GM19043 (cell line): Measurements from ENCODE around the gene TNFSF15.

ENCODE experiments used
- ATAC-seq: cut with Tn5 transposase; IDR thresholded peaks from one replicate; pipeline ENCODE4 v1.9.1; 2021; ENCODE audit warnings: low read depth; ENCODE audit not compliant: unreplicated experiment

Gene TNFSF15

DNA sequence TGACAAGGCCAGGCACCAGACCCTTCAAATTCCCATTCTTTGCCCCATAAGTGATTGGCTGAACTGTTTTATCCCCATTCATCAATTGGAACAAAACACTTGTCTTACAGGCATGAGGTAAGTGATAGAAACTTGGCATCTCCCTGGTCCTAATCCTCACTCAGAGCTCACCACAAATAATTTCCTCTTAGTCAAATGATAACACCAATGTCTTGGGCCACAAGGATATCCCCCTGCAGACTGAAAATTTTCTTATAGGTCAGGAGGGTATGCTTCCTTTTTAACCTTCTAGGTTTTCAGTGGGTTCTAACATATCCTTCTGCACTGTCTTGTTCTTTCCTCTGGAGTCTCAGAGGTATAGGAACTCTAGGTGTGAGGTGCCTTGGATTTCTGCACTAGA is 14.5 kb downstream of the TNFSF15 start:
- ATAC-seq: no peak

DNA sequence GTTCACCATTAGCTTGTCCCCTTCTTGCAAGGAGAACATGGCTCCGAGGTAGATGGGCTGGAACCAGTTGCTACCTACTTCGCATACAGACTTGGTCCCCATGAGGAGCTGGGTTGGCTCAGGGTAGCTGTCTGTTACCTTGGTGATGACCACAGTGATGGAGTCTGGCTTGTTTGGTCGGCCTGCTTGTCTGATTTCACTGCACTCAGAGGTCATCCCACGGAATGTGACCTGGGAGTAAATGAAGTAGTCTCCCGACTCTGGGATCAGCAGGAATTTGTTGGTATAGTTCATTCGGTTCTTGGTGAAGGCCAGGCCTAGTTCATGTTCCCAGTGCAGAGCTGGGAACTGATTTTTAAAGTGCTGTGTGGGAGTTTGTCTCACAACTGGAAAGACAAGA is 15.3 kb downstream of the TNFSF15 start:
- no peak for ATAC-seq

DNA sequence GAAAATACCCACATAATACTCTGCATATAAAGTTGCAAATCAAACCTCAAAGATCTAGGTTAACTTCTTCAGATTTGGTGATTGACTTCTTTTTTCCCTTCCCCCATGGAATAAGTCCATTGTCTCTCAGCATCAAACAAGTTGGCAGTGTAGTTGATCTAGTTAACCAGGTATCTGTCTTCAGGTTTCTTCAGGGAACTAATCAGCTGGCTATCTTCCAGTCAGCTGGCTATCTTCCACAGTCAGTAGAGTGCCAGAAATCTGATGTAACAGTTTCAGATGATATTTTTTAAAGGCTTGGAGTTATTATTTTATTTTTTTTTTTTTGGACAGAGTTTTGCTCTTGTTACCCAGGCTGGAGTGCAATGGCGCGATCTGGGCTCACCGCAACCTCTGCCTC is 16.8 kb downstream of the TNFSF15 start:
- ATAC-seq: no peak

DNA sequence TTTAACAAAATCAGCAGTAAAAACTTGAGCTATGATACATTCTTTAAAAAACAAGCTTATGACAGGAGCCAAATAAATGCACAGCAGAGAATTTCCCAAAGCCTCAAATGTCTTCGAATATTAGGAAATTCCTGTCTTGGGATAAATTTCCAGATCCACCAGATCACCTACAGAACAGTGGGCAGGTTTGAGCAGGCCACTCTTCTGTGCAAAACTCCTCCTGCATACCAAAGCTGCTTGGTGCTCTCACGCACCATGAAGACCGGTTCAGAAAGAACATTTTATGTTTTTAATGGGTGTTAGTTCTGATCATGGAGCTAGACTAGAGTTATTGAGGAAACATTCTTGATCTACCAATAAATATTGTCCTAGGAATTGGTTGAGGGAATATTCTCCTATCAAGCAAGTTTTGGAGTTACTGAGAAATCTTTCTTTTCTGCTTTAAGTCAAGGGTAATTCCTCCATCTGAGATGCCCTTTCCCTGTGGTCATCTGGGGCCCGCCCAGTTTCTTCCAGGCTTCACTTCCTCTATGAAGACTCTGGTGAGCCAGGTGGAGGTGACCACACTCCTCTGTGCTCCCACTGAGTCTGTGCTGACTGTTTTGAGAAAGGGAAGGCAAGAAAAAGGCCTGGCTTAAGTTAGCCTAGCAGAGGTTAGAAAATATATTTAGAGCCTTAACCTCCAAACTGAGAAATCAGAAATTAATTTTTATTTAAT is 17.9 kb downstream of the TNFSF15 start:
- no peak for ATAC-seq

DNA sequence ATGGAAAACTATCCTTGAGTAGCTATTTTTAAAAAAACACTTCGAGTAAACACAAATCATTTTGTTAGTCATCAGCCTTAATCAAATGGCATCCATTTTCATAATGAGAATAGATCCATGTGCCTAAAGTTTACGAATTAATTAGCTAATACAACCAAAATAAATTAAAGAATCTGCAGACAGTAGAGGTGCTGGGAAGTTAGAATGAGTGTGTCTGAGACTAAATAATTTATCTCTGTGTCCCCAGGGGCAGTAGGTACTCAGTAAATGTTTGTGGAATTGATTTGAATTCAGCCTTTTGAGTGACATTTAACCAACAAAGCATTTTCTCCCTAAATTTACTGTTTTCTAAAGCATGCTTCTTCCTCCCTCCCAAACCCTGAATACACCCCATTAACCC is 18.6 kb downstream of the TNFSF15 start:
- ATAC-seq: no peak

DNA sequence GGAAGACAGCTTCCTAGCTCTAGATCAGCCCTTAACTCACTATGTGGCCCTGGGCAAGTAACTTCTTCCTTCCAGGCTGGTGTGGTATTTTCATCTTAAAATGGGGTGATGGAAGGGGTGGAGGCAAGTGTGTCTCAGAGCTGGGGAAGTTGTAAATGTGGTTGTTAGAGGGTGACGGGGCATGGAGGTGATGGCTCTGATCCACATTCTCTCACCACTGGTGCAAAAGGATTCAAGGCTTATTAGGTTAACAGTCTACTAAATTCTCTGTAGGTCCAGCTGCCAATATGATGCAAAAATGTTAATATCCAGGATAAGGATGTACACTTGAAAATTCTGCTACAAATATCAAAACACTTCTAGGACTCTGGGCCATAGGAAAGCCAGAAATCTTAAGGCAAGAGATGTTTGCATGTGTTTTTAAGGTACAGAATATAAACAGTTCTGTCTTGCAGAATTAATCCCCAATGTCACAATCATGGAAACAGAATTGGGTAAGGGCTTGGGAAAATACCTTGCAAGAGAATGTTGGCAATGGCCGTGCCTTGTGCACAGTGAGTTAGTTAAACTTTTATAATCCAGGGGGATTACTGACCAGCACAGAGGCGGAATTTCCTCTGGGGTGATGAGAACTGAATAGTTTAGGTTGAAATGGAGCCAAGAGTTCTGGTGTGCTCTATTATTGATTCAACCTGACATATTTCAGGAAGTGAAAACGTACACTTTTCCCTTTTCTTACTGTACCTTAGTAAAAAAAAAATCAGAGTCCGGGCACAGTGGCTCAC is 19.8 kb downstream of the TNFSF15 start:
- ATAC-seq: no peak

DNA sequence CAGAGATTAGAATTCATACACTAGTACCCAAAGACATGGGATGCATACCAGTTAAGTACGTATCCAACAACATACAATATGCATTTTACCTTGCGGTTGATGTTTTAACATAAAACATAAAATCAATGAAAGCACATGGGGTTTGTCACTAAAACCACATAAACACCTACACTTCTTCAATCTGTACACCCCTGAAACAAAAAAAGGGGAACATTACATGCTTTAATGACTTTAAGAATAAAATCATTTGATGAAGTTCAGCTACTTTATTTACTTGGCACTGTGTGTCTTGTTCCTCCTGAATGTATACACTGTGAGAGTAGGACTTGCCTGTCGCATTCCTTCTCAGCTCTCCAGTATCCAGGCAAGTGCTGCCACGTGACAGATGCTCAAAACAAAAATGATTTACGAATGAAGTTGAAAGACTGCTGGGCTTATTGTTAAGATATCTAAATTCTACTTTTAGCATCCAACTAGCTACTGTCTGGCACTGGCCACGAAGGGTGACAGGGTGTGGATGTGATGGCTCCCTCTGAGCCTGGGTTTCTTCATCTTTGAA is 21.0 kb downstream of the TNFSF15 start:
- ATAC-seq: no peak

DNA sequence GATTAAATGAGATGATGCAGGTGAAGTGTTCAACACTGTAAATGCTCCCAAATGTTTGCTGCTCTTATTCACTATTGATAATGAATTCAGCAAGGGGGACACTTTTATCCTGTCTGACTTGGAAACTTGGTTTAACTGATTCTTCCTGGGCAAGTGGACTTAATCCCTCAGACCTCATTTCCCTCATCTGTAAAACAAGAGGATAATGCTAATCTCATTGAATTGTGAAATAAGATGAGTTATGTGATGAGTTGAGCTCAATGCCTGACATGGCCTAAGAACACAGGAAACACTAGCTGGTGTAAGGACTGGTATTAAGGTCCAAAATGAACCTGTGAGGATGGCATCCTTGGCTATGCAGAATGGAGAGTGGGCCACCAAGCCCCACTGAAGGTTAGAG is 23.3 kb downstream of the TNFSF15 start:
- no peak for ATAC-seq

DNA sequence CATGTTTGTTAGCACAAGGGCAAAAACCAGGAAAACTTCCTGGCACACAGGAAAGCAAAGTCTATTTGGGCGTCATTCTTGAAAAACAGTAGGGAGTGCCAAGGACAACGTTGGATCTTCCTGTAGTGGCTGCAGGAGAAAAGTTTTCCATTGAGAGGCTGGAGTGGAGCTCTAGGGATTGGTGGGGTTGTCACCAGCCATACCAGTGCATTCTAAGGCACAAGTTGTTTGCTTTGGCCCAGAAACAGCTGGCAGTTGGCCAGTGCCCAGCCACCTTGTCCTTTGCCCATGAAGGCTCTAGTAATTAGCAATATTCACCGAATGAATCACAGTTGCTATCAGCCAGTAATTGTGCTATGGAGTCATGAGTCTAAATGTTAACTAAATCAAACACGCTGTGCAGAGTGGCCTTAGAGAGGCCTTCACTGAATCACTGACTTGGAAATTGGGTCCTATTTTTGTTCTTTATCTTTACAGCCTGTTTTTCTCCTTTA is 26.4 kb downstream of the TNFSF15 start:
- ATAC-seq: no peak

DNA sequence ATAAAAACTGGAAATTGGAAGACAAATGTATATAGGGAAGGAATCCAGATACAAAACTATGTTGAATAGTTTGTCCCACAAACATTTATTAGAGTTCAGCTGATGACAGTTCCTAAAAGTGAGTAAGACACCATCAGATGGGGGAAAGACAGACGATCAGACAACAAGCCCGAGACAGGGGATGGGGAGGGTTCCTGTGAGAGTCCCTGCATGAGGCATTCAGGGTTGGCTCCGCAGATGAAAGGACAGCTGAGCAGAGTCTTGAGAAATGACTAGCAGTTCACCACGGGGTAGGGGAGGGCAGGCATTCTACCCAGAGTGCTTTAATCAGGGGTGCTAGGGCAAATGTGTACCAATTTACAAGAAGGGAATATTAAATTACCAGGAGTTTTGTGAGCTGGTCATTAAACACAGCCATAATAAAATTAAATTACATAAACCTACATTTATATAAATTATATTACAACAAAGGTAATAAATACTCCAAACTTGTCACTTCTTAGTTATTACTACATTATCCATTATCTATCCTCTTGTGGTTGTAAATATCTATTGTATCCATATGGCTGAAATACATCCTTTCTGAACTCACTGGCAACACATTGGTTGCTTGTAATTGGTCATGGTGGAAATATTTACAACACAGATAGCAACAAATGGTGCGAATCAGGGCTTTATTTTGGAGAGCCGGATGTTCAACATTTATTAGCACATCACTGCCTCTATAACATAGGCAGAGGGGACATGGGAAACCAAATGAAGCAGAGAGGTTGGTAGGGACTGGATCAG is 27.8 kb downstream of the TNFSF15 start:
- ATAC-seq: no peak

DNA sequence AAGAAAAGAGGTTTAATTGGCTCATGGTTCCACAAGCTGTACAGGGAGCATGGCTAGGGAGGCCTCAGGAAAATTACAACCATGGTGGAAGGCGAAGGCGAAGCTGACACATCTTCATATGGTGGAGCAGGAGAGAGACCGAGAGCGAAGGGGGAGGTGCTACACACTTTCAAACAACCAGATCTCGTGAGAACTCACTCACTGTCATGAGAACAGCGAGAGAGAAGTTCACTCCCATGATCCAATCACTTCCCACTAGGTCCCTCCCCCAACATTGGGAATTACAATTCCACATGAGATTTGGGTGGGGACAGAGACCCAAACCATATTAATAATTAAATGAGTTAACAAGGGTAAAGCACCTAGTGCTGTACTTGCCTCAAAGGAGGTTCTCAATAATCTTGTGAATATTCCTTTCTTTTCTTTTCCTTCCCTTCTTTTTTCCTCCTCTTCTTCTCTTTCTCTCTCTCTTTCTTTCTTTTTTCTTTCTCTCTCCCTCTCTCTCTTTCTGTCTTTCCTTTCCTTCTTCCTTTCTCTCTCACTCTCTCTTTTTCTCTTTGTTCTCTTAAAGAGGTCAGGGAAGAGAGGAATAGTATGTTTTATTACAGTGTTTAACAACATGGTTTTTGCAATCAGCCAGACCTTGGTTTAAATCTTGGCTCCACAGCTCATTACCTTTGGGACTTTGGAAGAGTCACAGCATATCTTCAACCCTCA is 29.0 kb downstream of the TNFSF15 start:
- no peak for ATAC-seq

DNA sequence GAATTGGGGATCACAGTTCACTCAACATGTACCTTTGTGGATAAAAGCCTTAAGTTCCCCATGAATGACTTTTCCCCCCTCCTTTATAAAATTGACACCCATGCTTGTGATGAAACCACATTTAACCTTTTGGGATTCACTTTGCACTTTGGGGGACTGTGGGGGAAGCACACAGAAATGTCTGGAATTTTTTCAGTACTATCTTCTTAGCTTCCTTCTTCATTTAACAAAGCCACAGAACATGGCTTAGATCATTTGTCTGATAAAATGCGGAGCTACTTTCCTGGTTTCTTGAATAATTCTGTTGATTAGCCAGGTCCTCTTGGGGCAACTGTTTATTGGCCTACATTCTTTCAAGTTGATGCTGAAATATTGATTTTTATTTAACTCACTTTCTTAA is 29.9 kb downstream of the TNFSF15 start:
- ATAC-seq: no peak

DNA sequence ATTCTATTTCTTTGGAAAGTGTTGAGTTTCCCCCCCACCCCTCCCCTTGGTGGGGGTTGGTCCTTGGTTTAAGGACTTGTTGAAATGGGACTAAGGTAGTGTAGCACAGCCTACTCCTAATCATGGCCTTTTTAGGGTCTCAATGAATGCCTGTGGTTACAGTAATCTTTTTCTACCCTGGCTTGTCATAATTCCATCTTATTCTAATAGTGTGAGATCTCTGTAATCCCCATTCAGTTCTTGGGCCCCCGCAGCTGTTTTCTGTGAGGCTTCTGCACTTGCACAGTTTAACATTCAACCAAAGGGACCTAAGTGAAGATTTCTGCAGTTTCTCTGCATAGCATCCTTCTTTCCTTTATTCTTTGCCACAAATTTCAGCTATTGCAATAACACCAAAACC is 30.7 kb downstream of the TNFSF15 start:
- ATAC-seq: no peak

DNA sequence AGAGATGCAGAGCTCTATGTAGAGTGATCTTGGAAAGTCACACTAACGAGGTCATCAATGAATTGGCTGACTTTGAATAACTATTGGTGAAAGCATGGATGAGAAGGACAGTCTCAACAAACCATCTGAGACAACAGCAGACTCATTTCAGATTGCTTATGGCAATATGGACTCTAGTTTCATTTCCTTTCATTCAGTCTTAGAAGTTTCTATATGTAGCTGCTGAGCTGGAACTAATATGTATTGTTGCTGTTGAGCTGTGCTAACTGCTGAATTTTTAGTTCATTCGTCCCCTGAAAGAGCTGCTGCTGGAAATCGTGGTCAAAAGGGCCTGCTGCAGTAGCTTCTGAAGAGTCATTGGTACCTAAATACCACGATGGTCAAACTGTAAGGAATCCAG is 31.3 kb downstream of the TNFSF15 start:
- no peak for ATAC-seq

DNA sequence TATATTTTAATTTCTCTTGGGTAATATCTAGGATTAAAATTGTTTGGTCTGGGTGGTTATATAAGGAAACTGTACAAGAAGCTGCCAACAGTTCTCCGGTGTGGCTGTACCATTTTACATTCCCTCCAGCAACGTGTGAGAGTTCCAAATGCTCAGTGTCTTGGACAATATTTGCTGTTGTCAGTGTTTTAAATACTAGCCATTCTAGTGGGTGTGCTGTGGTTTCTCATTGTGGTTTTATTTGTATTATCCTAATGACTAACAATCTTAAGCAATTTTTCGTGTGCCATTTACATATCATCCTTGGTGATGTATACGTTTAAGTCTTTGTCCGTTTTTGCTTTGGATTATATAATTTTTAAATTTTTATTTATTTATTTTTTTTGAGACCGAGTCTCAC is 34.0 kb downstream of the TNFSF15 start:
- ATAC-seq: no peak

DNA sequence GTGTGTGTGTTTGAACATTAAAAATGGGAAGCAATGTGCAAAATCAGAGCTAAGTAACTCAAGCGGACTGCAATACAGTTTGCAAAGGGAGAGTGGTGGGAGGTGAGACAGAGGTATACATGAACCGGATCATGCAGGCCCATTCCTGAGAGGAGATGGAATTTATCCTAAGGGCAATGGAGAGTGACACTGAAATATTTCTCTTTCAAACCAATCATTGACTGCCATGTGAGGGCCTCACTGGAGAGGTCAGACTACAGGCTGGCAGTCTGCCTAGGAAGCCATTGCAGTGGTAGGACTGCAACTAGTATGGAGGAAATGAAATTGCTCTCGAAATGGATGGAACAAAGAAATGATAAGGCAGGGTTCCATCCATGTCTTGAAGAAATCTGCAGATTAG is 34.8 kb downstream of the TNFSF15 start:
- no peak for ATAC-seq

DNA sequence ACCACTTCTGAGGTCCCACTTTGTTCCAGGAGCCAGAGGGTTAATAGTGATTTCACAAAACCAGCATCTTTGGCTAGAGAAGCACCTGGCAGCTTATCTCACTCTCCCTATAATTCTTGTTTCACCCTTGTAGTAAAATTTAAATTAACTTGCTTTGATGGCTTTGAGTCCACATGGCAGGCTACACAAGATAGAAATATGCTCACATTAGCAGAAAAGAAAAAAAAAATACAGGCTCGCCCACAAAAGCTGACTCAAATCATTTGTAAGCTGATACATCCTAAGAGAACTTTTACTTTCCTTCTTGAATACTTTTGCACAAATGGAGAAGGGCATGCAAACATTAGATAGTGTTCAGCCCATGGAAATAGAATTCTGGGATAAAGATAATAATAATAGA is 36.2 kb downstream of the TNFSF15 start:
- ATAC-seq: no peak

DNA sequence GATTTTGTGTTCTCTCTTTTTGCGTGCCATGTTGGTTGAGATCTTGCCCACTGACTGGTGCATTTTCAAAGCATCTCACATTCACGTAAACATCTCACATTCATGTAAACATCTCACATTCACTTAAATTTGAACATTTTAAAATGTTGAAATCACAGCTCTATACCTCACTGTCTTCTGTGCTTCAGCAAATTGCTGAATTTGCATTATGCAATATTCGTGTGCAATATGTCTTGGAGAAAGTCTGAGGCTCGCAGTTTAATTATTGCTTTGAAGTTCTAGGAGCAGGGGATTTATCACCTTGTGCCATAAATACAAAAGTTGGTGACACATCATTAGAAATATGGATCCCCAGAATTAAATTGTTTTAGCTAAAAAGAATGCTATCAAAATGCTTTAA is 42.6 kb downstream of the TNFSF15 start:
- no peak for ATAC-seq

DNA sequence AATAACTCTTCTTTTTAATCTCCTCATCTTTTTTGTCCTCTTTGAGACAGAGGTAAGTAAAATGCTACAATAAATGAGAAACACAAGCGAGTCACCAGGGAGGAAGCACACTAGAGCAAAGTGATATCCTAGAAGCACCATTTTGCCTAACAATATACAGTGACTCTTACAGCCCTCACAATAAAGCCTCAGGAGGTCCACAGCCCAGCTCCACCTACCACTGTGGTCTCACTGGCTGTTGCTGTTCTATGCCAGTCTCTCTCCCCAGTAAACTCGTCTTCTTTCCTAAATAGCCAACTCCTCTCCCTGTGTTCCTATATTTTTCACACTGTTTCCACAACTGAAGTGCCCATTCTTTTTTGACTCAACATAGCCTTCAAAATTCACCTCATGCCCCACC is 44.3 kb downstream of the TNFSF15 start:
- ATAC-seq: no peak
